Adrenal gland (tissue), 5 donors: ENCODE measurements around the gene NOL4L.

Experiments
- CTCF ChIP-seq, 6 experiments: fragments of 450-650 bp in 4 of 6; fragments of 200-600 bp in 2 of 6; sonication (generic) in 1 of 6; IDR thresholded peaks; 1 replicate in 5 of 6; 2 replicates in 1 of 6; pipeline versions ENCODE4 v1.5.1 to v1.8.0; 2016 to 2021; ENCODE audit warnings: antibody characterized with exemption in 6 of 6, mild to moderate bottlenecking in 2 of 6, moderate library complexity in 1 of 6
- POLR2A ChIP-seq, 2 donors: fragments of 450-650 bp; IDR thresholded peaks; one replicate each; pipeline ENCODE4 v1.6.1; 2017; ENCODE audit warnings: antibody characterized with exemption in 2 of 2, mild to moderate bottlenecking in 2 of 2, moderate library complexity in 1 of 2
- donor health status: DM: no; HTN: no; CAD: no.

- TF ChIP-seq CTCF (IDR thresholded peaks at IDR 0.05) (no peak), POLR2A (IDR thresholded peaks at IDR 0.05) (no peak)
Observed at GRCh38 chr20:32476684-32477593, 108.2 kb downstream of the NOL4L start.
